ENCODE measurements around the gene RBP7. TPM values are rescaled to one million over a fixed set of nuclear protein-coding genes. Genes with fewer than 3 reads are reported as not detected.

The RBP7 gene
- total and polyA plus RNA-seq, 10 of the 15 experiments (the other 5 are each of a cell fraction or from before 2014, with no cell fraction given), result 0.20 TPM; not detected in 9

- Histone ChIP-seq H3K4me1 (ENCODE audit: control insufficient read depth, insufficient read depth, low read length) (peaks cover 5% of the 10 kb centered on the region; the same call in 1 of the 2 replicates), H3K27ac (ENCODE audit: control insufficient read depth, insufficient read depth) (no peak overlapping the region), H3K79me2 (ENCODE audit: control insufficient read depth, insufficient read depth, low read length) (no peaks in the 10 kb centered on the region), H3K9ac (ENCODE audit: control insufficient read depth, insufficient read depth, low read length) (no peak overlapping the region), H4K20me1 (ENCODE audit: control insufficient read depth, insufficient read depth) (no peaks in the 10 kb centered on the region), H3K36me3 (ENCODE audit: control insufficient read depth in 2 of 2, insufficient read depth in 2 of 2, low read length in 1 of 2) (no peaks in the 10 kb centered on the region), H3K27me3 (replicated peaks in 1 of 2; ENCODE audit: control insufficient read depth in 2 of 2, insufficient read depth in 2 of 2, low read length in 1 of 2) (no peaks in the 10 kb centered on the region), H2AFZ (ENCODE audit: control insufficient read depth, low read depth, low read length) (no peak overlapping the region), H3K4me3 (no peak overlapping the region), H3K4me2 (ENCODE audit: control insufficient read depth, insufficient read depth) (no peak overlapping the region), H3K9me3 (replicated peaks; ENCODE audit: control insufficient read depth, insufficient read depth, low read length) (no peaks in the 10 kb centered on the region; the same call in 2 of the 3 replicates)
- intact Hi-C loops (cut with micrococcal nuclease; ENCODE audit: unreplicated experiment), result no loop called here
- ChIA-PET POLR2A (interaction anchor here (0.7 kb wide), 1 partner anchor 11 kb away, joined by 5 read pairs; no protein-coding TSS in a partner anchor), SMC1A (ENCODE audit: uncharacterized antibody, unreplicated experiment) (no interaction called here), CTCF (no interaction called here), RAD21 (ENCODE audit: unreplicated experiment) (no interaction called here)
- FAIRE-seq (no peak), ATAC-seq (no peak), DNase-seq (ENCODE audit: low read depth, low spot score) (no peak)
- no TSS peak for BruUV-seq (replicated peaks)
- no peak for TF ChIP-seq CREM (IDR thresholded peaks at IDR 0.05; ENCODE audit: low read depth)
- TF ChIP-seq HCFC1 (IDR thresholded peaks at IDR 0.05; ENCODE audit: low read length), result no peak
- no peak for TF ChIP-seq EGR1 (IDR thresholded peaks at IDR 0.05; ENCODE audit: borderline replicate concordance in 1 of 2, low read depth in 2 of 2, low read length in 2 of 2)
- no peak for TF ChIP-seq SMC3 (IDR thresholded peaks at IDR 0.05; ENCODE audit: borderline replicate concordance, low read length)
- TF ChIP-seq, protein P1, sequence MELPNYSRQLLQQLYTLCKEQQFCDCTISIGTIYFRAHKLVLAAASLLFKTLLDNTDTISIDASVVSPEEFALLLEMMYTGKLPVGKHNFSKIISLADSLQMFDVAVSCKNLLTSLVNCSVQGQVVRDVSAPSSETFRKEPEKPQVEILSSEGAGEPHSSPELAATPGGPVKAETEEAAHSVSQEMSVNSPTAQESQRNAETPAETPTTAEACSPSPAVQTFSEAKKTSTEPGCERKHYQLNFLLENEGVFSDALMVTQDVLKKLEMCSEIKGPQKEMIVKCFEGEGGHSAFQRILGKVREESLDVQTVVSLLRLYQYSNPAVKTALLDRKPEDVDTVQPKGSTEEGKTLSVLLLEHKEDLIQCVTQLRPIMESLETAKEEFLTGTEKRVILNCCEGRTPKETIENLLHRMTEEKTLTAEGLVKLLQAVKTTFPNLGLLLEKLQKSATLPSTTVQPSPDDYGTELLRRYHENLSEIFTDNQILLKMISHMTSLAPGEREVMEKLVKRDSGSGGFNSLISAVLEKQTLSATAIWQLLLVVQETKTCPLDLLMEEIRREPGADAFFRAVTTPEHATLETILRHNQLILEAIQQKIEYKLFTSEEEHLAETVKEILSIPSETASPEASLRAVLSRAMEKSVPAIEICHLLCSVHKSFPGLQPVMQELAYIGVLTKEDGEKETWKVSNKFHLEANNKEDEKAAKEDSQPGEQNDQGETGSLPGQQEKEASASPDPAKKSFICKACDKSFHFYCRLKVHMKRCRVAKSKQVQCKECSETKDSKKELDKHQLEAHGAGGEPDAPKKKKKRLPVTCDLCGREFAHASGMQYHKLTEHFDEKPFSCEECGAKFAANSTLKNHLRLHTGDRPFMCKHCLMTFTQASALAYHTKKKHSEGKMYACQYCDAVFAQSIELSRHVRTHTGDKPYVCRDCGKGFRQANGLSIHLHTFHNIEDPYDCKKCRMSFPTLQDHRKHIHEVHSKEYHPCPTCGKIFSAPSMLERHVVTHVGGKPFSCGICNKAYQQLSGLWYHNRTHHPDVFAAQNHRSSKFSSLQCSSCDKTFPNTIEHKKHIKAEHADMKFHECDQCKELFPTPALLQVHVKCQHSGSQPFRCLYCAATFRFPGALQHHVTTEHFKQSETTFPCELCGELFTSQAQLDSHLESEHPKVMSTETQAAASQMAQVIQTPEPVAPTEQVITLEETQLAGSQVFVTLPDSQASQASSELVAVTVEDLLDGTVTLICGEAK (IDR thresholded peaks at IDR 0.05; ENCODE audit: borderline replicate concordance), result no peak
- no peak for TF ChIP-seq ASH2L (IDR thresholded peaks at IDR 0.05; ENCODE audit: borderline replicate concordance, low read depth)
- TF ChIP-seq, protein P2, sequence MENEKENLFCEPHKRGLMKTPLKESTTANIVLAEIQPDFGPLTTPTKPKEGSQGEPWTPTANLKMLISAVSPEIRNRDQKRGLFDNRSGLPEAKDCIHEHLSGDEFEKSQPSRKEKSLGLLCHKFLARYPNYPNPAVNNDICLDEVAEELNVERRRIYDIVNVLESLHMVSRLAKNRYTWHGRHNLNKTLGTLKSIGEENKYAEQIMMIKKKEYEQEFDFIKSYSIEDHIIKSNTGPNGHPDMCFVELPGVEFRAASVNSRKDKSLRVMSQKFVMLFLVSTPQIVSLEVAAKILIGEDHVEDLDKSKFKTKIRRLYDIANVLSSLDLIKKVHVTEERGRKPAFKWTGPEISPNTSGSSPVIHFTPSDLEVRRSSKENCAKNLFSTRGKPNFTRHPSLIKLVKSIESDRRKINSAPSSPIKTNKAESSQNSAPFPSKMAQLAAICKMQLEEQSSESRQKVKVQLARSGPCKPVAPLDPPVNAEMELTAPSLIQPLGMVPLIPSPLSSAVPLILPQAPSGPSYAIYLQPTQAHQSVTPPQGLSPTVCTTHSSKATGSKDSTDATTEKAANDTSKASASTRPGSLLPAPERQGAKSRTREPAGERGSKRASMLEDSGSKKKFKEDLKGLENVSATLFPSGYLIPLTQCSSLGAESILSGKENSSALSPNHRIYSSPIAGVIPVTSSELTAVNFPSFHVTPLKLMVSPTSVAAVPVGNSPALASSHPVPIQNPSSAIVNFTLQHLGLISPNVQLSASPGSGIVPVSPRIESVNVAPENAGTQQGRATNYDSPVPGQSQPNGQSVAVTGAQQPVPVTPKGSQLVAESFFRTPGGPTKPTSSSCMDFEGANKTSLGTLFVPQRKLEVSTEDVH (IDR thresholded peaks at IDR 0.05; ENCODE audit: low read depth, partially characterized antibody), result no peak
- TF ChIP-seq, protein P3, sequence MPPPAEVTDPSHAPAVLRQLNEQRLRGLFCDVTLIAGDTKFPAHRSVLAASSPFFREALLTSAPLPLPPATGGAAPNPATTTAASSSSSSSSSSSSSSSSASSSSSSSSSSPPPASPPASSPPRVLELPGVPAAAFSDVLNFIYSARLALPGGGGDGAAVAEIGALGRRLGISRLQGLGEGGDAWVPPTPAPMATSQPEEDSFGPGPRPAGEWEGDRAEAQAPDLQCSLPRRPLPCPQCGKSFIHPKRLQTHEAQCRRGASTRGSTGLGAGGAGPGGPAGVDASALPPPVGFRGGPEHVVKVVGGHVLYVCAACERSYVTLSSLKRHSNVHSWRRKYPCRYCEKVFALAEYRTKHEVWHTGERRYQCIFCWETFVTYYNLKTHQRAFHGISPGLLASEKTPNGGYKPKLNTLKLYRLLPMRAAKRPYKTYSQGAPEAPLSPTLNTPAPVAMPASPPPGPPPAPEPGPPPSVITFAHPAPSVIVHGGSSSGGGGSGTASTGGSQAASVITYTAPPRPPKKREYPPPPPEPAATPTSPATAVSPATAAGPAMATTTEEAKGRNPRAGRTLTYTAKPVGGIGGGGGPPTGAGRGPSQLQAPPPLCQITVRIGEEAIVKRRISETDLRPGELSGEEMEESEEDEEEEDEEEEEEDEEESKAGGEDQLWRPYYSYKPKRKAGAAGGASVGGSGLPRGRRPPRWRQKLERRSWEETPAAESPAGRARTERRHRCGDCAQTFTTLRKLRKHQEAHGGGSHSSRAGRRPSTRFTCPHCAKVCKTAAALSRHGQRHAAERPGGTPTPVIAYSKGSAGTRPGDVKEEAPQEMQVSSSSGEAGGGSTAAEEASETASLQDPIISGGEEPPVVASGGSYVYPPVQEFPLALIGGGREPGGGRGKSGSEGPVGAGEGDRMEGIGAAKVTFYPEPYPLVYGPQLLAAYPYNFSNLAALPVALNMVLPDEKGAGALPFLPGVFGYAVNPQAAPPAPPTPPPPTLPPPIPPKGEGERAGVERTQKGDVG (CRISPR knock-in tag; IDR thresholded peaks at IDR 0.05), result no peak
- no peak for TF ChIP-seq SREBF1 (IDR thresholded peaks at IDR 0.05; ENCODE audit: low read length)
- TF ChIP-seq, protein P4, sequence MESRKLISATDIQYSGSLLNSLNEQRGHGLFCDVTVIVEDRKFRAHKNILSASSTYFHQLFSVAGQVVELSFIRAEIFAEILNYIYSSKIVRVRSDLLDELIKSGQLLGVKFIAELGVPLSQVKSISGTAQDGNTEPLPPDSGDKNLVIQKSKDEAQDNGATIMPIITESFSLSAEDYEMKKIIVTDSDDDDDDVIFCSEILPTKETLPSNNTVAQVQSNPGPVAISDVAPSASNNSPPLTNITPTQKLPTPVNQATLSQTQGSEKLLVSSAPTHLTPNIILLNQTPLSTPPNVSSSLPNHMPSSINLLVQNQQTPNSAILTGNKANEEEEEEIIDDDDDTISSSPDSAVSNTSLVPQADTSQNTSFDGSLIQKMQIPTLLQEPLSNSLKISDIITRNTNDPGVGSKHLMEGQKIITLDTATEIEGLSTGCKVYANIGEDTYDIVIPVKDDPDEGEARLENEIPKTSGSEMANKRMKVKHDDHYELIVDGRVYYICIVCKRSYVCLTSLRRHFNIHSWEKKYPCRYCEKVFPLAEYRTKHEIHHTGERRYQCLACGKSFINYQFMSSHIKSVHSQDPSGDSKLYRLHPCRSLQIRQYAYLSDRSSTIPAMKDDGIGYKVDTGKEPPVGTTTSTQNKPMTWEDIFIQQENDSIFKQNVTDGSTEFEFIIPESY (IDR thresholded peaks at IDR 0.05), result no peak
- TF ChIP-seq MXI1 (IDR thresholded peaks at IDR 0.05; ENCODE audit: low read depth, low read length), result no peak
- WGBS (ENCODE audit: insufficient coverage, insufficient replicate concordance, low lambda C conversion rate, missing lambda C conversion rate), result 50% methylated on average over 2 of the region's 2 CpGs
- in situ Hi-C loops (cut with MboI), result no loop called here
Measured at GRCh38 chr1:10025354-10025753, 28.3 kb downstream of the RBP7 start.
